ENCODE results near the gene EXOC6B. TPM values are rescaled to one million over a fixed set of nuclear protein-coding genes. Genes with fewer than 3 reads are reported as not detected.

The EXOC6B gene
- total and polyA plus RNA-seq, 8 donors: 3.4 to 57.2 (median 27.1) TPM

DNA sequence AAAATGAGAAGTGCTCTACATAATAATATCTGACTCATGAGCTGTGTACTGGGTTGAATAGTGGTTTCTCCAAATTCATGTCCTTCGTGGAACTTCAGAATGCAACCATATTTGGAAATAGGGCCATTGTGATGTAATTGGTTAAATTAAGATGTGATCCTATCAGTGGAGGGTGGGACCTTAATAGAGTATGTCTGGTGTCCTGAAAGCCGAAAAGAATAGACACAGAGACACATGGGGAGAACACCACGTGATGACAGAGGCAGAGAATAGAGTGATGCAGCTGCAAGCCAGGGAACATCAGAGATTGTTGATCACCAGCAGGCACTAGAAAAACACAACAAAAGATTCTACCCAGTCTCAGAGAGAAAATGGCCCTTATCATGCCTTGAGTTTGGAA is 310.1 kb downstream of the EXOC6B start:
- 83 to 89% (median 84%) methylated on average over 3 of the region's 3 CpGs for WGBS, 5 donors
- intact Hi-C loops (cut with DNase I; ENCODE audit: low total_unique reads): no loop called here
- Histone ChIP-seq H3K36me3 (peaks cover 0 to 9% (median 7%) of the 10 kb centered on the region in 4 donors), H3K4me3 (no peak overlapping the region), H3K4me1 (no peaks in the 10 kb centered on the region), H3K27ac (no peak overlapping the region), H3K27me3 (no peaks in the 10 kb centered on the region), H3K9me3 (no peaks in the 10 kb centered on the region)
- no peak for DNase-seq
- TF ChIP-seq, protein P1, sequence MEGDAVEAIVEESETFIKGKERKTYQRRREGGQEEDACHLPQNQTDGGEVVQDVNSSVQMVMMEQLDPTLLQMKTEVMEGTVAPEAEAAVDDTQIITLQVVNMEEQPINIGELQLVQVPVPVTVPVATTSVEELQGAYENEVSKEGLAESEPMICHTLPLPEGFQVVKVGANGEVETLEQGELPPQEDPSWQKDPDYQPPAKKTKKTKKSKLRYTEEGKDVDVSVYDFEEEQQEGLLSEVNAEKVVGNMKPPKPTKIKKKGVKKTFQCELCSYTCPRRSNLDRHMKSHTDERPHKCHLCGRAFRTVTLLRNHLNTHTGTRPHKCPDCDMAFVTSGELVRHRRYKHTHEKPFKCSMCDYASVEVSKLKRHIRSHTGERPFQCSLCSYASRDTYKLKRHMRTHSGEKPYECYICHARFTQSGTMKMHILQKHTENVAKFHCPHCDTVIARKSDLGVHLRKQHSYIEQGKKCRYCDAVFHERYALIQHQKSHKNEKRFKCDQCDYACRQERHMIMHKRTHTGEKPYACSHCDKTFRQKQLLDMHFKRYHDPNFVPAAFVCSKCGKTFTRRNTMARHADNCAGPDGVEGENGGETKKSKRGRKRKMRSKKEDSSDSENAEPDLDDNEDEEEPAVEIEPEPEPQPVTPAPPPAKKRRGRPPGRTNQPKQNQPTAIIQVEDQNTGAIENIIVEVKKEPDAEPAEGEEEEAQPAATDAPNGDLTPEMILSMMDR (IDR thresholded peaks at IDR 0.05): no peak
- TF ChIP-seq POLR2AphosphoS5 (IDR thresholded peaks at IDR 0.05) (no peak), POLR2A (IDR thresholded peaks at IDR 0.05) (no peak), EP300 (IDR thresholded peaks at IDR 0.05) (no peak)

DNA sequence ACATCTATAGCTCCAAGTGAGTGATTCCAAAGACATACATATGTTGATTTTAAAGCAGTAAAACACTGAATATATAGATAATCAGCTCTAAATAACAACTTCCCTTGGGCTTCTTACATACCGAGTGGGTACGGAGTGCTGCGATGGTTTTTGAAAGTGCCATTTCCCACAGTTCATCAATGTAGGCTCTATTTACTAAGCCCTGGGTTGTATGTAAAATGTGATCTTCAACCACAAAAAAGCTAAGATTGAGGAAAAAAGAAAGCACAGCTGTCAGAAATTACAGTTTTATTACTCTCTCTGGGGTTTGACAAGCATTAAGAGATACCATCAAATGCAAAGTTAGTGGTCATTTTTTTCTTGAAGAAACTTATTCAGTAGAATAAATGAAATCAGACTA is 312.8 kb downstream of the EXOC6B start:
- DNase-seq: no peak
- intact Hi-C loops (cut with DNase I; ENCODE audit: low total_unique reads): no loop called here
- Histone ChIP-seq H3K4me1 (no peaks in the 10 kb centered on the region), H3K9me3 (no peaks in the 10 kb centered on the region), H3K36me3 (peaks cover 0 to 13% (median 9%) of the 10 kb centered on the region in 4 donors), H3K4me3 (no peak overlapping the region), H3K27ac (no peak overlapping the region), H3K27me3 (no peaks in the 10 kb centered on the region)
- TF ChIP-seq EP300 (IDR thresholded peaks at IDR 0.05) (no peak), POLR2A (IDR thresholded peaks at IDR 0.05) (no peak), POLR2AphosphoS5 (IDR thresholded peaks at IDR 0.05) (no peak)
- TF ChIP-seq, protein P1 (IDR thresholded peaks at IDR 0.05): no peak
- 98 to 100% (median 98%) methylated on average over 3 of the region's 3 CpGs for WGBS, 5 donors

DNA sequence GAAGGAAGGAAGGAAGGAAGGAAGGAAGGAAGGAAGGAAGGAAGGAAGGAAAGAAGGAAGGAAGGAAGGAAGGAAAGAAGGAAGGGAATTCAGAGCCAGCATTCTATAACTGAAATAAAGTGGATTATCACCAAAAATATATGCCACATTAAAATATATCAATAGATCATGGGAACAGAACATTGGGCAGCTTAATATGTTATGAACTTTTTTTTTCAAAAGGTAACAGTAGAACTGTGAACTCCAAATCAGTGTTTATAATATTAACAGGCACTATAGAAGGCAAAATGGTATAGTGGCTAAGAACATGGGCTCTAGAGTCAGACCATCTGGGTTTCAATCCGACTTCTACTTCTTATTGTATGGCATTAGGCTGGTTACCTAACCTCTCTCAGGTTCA is 313.5 kb downstream of the EXOC6B start:
- peaks cover 0 to 13% (median 9%) of the 10 kb centered on the region in 4 donors for H3K36me3 ChIP-seq
- WGBS, 5 donors: 88 to 97% (median 93%) methylated on average over 1 of the region's 1 CpG

GRCh38 chr2:72511906-72512305 is 313.9 kb downstream of the EXOC6B start:
- TF ChIP-seq POLR2A (IDR thresholded peaks at IDR 0.05) (no peak), POLR2AphosphoS5 (IDR thresholded peaks at IDR 0.05) (no peak), EP300 (IDR thresholded peaks at IDR 0.05) (no peak)
- TF ChIP-seq, protein P1 (IDR thresholded peaks at IDR 0.05): no peak
- Histone ChIP-seq H3K27me3 (no peaks in the 10 kb centered on the region), H3K9me3 (no peaks in the 10 kb centered on the region), H3K4me1 (no peaks in the 10 kb centered on the region), H3K4me3 (no peak overlapping the region), H3K36me3 (peaks cover 0 to 13% (median 9%) of the 10 kb centered on the region in 4 donors), H3K27ac (no peak overlapping the region)
- no peak for DNase-seq
- intact Hi-C loops (cut with DNase I; ENCODE audit: low total_unique reads): no loop called here
- WGBS, 5 donors: 71 to 89% (median 83%) methylated on average over 1 of the region's 1 CpG

More for the DNA sequence above, 313.5 kb downstream of the EXOC6B start:
- DNase-seq: no peak
- H3K4me3 ChIP-seq: no peak overlapping the region
- H3K4me1 ChIP-seq: no peaks in the 10 kb centered on the region
- intact Hi-C loops (cut with DNase I; ENCODE audit: low total_unique reads): no loop called here
- no peaks in the 10 kb centered on the region for H3K9me3 ChIP-seq
- H3K27me3 ChIP-seq: no peaks in the 10 kb centered on the region
- H3K27ac ChIP-seq: no peak overlapping the region
- TF ChIP-seq POLR2AphosphoS5 (IDR thresholded peaks at IDR 0.05): no peak

GRCh38 chr2:72497763-72498162 is 328.1 kb downstream of the EXOC6B start:
- intact Hi-C loops (cut with DNase I; ENCODE audit: low total_unique reads): no loop called here
- WGBS, 5 donors: 76 to 92% (median 85%) methylated on average over 2 of the region's 2 CpGs
- Histone ChIP-seq H3K27me3 (no peaks in the 10 kb centered on the region), H3K9me3 (peaks cover 0 to 4% (median 0%) of the 10 kb centered on the region in 4 donors), H3K36me3 (peaks cover 0 to 42% (median 36%) of the 10 kb centered on the region in 4 donors), H3K27ac (no peak overlapping the region), H3K4me1 (no peaks in the 10 kb centered on the region), H3K4me3 (no peak overlapping the region)
- no peak for DNase-seq
- TF ChIP-seq POLR2AphosphoS5 (IDR thresholded peaks at IDR 0.05): no peak
- TF ChIP-seq POLR2A (IDR thresholded peaks at IDR 0.05): no peak
- TF ChIP-seq EP300 (IDR thresholded peaks at IDR 0.05): no peak
- TF ChIP-seq, protein P1 (IDR thresholded peaks at IDR 0.05): no peak

All from stomach (tissue), 9 donors.